WTC11 (cell line): ENCODE measurements around the gene FCN1. TPM values are rescaled to one million over a fixed set of nuclear protein-coding genes. Genes with fewer than 3 reads are reported as not detected.

Source experiments
- ATAC-seq: fragments of 200-7000 bp; cut with Tn5 transposase; 2 replicates; pipeline ENCODE4 v1.10.0; 2021; ENCODE audit warnings: mild to moderate bottlenecking, moderate library complexity
- CTCF ChIA-PET: fragments of 300-600 bp; sonication (Branson Sonifier 250); formaldehyde crosslinking; loops from one replicate; lab custom pipeline; 2021; ENCODE audit warnings: antibody characterized with exemption; lab: Charles Lee
- POLR2A ChIA-PET: fragments of 350-600 bp; sonication (Branson Sonifier 250); formaldehyde crosslinking; loops from one replicate; lab custom pipeline; 2021; ENCODE audit warnings: antibody characterized with exemption; lab: Charles Lee
- DNase-seq: peaks from one replicate; pipeline ENCODE4 v3.0.0; 2021; ENCODE audit warnings: low spot score
- H3K27ac Mint-ChIP-seq: 2 replicates; pipeline ENCODE4 v1.8.0; 2021; ENCODE audit warnings: mixed read lengths
- H3K27me3 Mint-ChIP-seq: 2 replicates; pipeline ENCODE4 v1.8.0; 2021; ENCODE audit warnings: low read depth, mild to moderate bottlenecking, moderate library complexity, mixed read lengths
- H3K36me3 Mint-ChIP-seq: 2 replicates; pipeline ENCODE4 v1.8.0; 2021; ENCODE audit warnings: mixed read lengths
- H3K4me1 Mint-ChIP-seq: 2 replicates; pipeline ENCODE4 v1.8.0; 2022; ENCODE audit warnings: mixed read lengths
- H3K4me3 Mint-ChIP-seq: 2 replicates; pipeline ENCODE4 v1.8.0; 2021; ENCODE audit warnings: mild to moderate bottlenecking, moderate library complexity, mixed read lengths
- H3K9me3 Mint-ChIP-seq: 2 replicates; pipeline ENCODE4 v1.8.0; 2021; ENCODE audit warnings: mixed read lengths
- ATF3 ChIP-seq: sonication (generic); formaldehyde crosslinking; conservative IDR thresholded peaks from 2 replicates; pipeline ENCODE4 v1.8.1; 2022; ENCODE audit warnings: mild to moderate bottlenecking, missing genetic modification reagents
- ATF6 ChIP-seq: sonication (generic); formaldehyde crosslinking; IDR thresholded peaks from 2 replicates; pipeline ENCODE4 v1.8.1; 2023; ENCODE audit warnings: mild to moderate bottlenecking, missing genetic modification reagents
- CDX4 ChIP-seq: fragments of 250-450 bp; sonication (Bioruptor Pico); IDR thresholded peaks from 2 replicates; pipeline ENCODE4 v1.9.0; 2021; ENCODE audit warnings: moderate library complexity, mild to moderate bottlenecking, inconsistent platforms, borderline replicate concordance
- CREM ChIP-seq: sonication (generic); formaldehyde crosslinking; IDR thresholded peaks from 2 replicates; pipeline ENCODE4 v1.8.1; 2022; ENCODE audit warnings: mild to moderate bottlenecking, missing genetic modification reagents, moderate library complexity
- E2F5 ChIP-seq: sonication (generic); formaldehyde crosslinking; IDR thresholded peaks from 2 replicates; pipeline ENCODE4 v1.8.1; 2022; ENCODE audit warnings: mild to moderate bottlenecking, moderate library complexity, missing genetic modification reagents
- EMX1 ChIP-seq: fragments of 250-450 bp; sonication (Bioruptor Pico); IDR thresholded peaks from 2 replicates; pipeline ENCODE4 v1.8.0; 2021; ENCODE audit warnings: mild to moderate bottlenecking
- FOXK1 ChIP-seq: sonication (generic); formaldehyde crosslinking; IDR thresholded peaks from 2 replicates; pipeline ENCODE4 v1.8.0; 2022; ENCODE audit warnings: mild to moderate bottlenecking, moderate library complexity, missing genetic modification reagents
- FOXP1 ChIP-seq: sonication (generic); formaldehyde crosslinking; IDR thresholded peaks from 2 replicates; pipeline ENCODE4 v1.8.0; 2022; ENCODE audit warnings: missing genetic modification reagents, mild to moderate bottlenecking, moderate library complexity, borderline replicate concordance
- GABPB1 ChIP-seq: sonication (generic); formaldehyde crosslinking; IDR thresholded peaks from 2 replicates; pipeline ENCODE4 v1.8.1; 2023; ENCODE audit warnings: mild to moderate bottlenecking, missing genetic modification reagents
- IRF1 ChIP-seq: sonication (generic); formaldehyde crosslinking; IDR thresholded peaks from 2 replicates; pipeline ENCODE4 v1.8.0; 2023; ENCODE audit warnings: missing genetic modification reagents
- IRF2 ChIP-seq: sonication (generic); formaldehyde crosslinking; IDR thresholded peaks from 2 replicates; pipeline ENCODE4 v1.8.0; 2022; ENCODE audit warnings: low read depth, missing genetic modification reagents, borderline replicate concordance
- JAZF1 ChIP-seq: fragments of 250-450 bp; sonication (Bioruptor Pico); IDR thresholded peaks from 2 replicates; pipeline ENCODE4 v1.9.0; 2021; ENCODE audit warnings: moderate library complexity, mild to moderate bottlenecking, inconsistent platforms
- MXD4 ChIP-seq: fragments of 250-450 bp; sonication (Bioruptor Pico); IDR thresholded peaks from 2 replicates; pipeline ENCODE4 v1.8.0; 2021; ENCODE audit warnings: mild to moderate bottlenecking, moderate library complexity, borderline replicate concordance
- NFYB ChIP-seq: sonication (generic); formaldehyde crosslinking; conservative IDR thresholded peaks from 2 replicates; pipeline ENCODE4 v1.8.0; 2022; ENCODE audit warnings: low read depth, missing genetic modification reagents
- NR1H2 ChIP-seq: sonication (generic); formaldehyde crosslinking; IDR thresholded peaks from 2 replicates; pipeline ENCODE4 v1.9.0; 2021; ENCODE audit warnings: mild to moderate bottlenecking, moderate library complexity, missing genetic modification reagents
- SP1 ChIP-seq: sonication (generic); formaldehyde crosslinking; conservative IDR thresholded peaks from 2 replicates; pipeline ENCODE4 v1.8.1; 2022; ENCODE audit warnings: missing genetic modification reagents
- TEAD1 ChIP-seq: sonication (generic); formaldehyde crosslinking; IDR thresholded peaks from 2 replicates; pipeline ENCODE4 v1.8.0; 2022; ENCODE audit warnings: mild to moderate bottlenecking, missing genetic modification reagents
- USF1 ChIP-seq: sonication (generic); formaldehyde crosslinking; IDR thresholded peaks from 2 replicates; pipeline ENCODE4 v1.8.0; 2022; ENCODE audit warnings: mild to moderate bottlenecking, missing genetic modification reagents
- ZNF138 ChIP-seq: sonication (generic); formaldehyde crosslinking; conservative IDR thresholded peaks from 2 replicates; pipeline ENCODE4 v1.8.1; 2022; ENCODE audit warnings: mild to moderate bottlenecking, moderate library complexity, missing genetic modification reagents
- ZNF263 ChIP-seq: sonication (generic); formaldehyde crosslinking; IDR thresholded peaks from 2 replicates; pipeline ENCODE4 v1.8.1; 2022; ENCODE audit warnings: low read depth, mild to moderate bottlenecking, moderate library complexity, missing genetic modification reagents
- ZNF317 ChIP-seq: sonication (generic); formaldehyde crosslinking; IDR thresholded peaks from 2 replicates; pipeline ENCODE4 v1.8.1; 2023; ENCODE audit warnings: low read depth, mild to moderate bottlenecking, moderate library complexity, missing genetic modification reagents, borderline replicate concordance
- ZNF416 ChIP-seq: fragments of 250-450 bp; sonication (Bioruptor Pico); IDR thresholded peaks from 2 replicates; pipeline ENCODE4 v1.9.0; 2021; ENCODE audit warnings: mild to moderate bottlenecking, inconsistent platforms
- ZNF425 ChIP-seq: fragments of 250-450 bp; sonication (Bioruptor Pico); conservative IDR thresholded peaks from 2 replicates; pipeline ENCODE4 v1.9.0; 2021; ENCODE audit warnings: mild to moderate bottlenecking
- ZNF512 ChIP-seq: sonication (generic); formaldehyde crosslinking; IDR thresholded peaks from 2 replicates; pipeline ENCODE4 v1.8.1; 2022; ENCODE audit warnings: missing genetic modification reagents, borderline replicate concordance
- total RNA-seq: library from RNA; stranded (reverse); gene quantifications from 3 replicates; pipeline ENCODE4 v1.2.3, GENCODE V29; 2021

The FCN1 gene
- total RNA-seq, 1 experiment from 2014 or later, result not detected

GRCh38 chr9:134913041-134913712 is 4.5 kb downstream of the FCN1 start:
- H3K36me3 Mint-ChIP-seq, result no peaks in the 10 kb centered on the region
- H3K4me1 Mint-ChIP-seq, result no peaks in the 10 kb centered on the region
- CTCF ChIA-PET, result no interaction called here
- DNase-seq (no peak), ATAC-seq (no peak)
- H3K4me3 Mint-ChIP-seq, result no peak overlapping the region
- no peaks in the 10 kb centered on the region for H3K27me3 Mint-ChIP-seq
- POLR2A ChIA-PET, result no interaction called here
- no peak overlapping the region for H3K27ac Mint-ChIP-seq
- H3K9me3 Mint-ChIP-seq, result peaks cover under 1% of the 10 kb centered on the region; the same call in 1 of the 2 replicates
- TF ChIP-seq ZNF425, result no peak
- no peak for TF ChIP-seq MXD4 (CRISPR knock-in tag)
- TF ChIP-seq FOXP1 (CRISPR knock-in tag), result no peak
- TF ChIP-seq ZNF317, result no peak
- TF ChIP-seq CDX4 (CRISPR knock-in tag), result no peak
- TF ChIP-seq ZNF138 (CRISPR knock-in tag), result no peak
- no peak for TF ChIP-seq IRF1

- no peak for ATAC-seq
- no peaks in the 10 kb centered on the region for H3K9me3 Mint-ChIP-seq
- ChIA-PET CTCF (no interaction called here), POLR2A (no interaction called here)
- no peaks in the 10 kb centered on the region for H3K36me3 Mint-ChIP-seq
- H3K27ac Mint-ChIP-seq, result no peak overlapping the region
- H3K27me3 Mint-ChIP-seq, result no peaks in the 10 kb centered on the region
- DNase-seq, result no peak
- H3K4me3 Mint-ChIP-seq, result no peak overlapping the region
- no peak for TF ChIP-seq TEAD1
- TF ChIP-seq SP1 (CRISPR knock-in tag), result no peak
- TF ChIP-seq USF1, result no peak
- no peak for TF ChIP-seq IRF2 (CRISPR knock-in tag)
- no peak for TF ChIP-seq ZNF138 (CRISPR knock-in tag)
- TF ChIP-seq E2F5 (CRISPR knock-in tag), result no peak
- no peak for TF ChIP-seq JAZF1 (CRISPR knock-in tag)
- no peak for TF ChIP-seq EMX1 (CRISPR knock-in tag)
- TF ChIP-seq ZNF416 (CRISPR knock-in tag), result no peak
- no peak for TF ChIP-seq ATF6
- no peak for TF ChIP-seq NR1H2
- no peak for TF ChIP-seq GABPB1 (CRISPR knock-in tag)
- no peak for TF ChIP-seq CDX4 (CRISPR knock-in tag)
- no peak for TF ChIP-seq FOXK1 (CRISPR knock-in tag)
- TF ChIP-seq ZNF512, result no peak
- TF ChIP-seq CREM (CRISPR knock-in tag), result no peak
- no peak for TF ChIP-seq ATF3
- no peak for TF ChIP-seq NFYB (CRISPR knock-in tag)
- no peak for TF ChIP-seq ZNF263 (CRISPR knock-in tag)
- H3K4me1 Mint-ChIP-seq, result no peaks in the 10 kb centered on the region
Observed at GRCh38 chr9:134912126-134912840, 5.4 kb downstream of the FCN1 start.
